Activated T-helper 9 cell treated with anti-CD3 and anti-CD28 coated beads, Interleukin-2, amount 50 U/mL, for 16 hours (primary cell): ENCODE measurements around the gene ANKRD13D.

ENCODE experiments used
- DNase-seq: peaks from one replicate; pipeline ENCODE4 v3.0.0-alpha.2; 2020; ENCODE audit warnings: low read depth

The ANKRD13D gene

DNA sequence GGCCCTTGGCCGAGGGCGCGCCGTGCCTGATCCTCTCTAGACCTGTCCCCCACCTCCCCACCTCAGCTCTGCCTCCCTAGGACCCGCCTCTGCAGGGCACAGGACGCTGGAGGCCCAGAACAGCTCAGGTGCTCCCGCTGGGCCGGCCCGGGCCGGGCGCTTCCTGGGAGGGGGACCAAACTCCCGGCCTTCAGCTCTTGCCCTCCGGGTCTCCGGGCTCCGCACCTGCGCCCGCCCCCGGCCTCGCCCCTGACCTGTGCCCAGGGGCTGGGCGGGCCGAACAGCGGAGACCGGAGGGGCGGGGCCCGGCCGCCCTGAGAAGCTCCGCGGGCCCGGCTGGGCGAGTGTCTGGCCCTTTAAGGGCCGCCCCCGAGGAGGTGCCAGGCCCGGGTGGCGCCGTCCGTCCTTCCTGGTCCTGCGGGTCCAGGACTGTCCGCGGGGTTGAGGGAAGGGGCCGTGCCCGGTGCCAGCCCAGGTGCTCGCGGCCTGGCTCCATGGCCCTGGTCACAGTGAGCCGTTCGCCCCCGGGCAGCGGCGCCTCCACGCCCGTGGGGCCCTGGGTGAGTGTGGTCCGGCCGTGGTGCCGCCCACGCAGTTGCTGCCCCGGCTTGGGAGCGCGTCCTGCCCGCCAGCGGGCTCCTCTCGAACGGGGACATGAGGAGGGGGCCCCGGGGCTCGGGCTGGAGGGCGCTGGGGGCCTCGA is 14.2 kb downstream of the ANKRD13D start, which contains the start of gene SSH3:
Gene SSH3 (plus strand): TSS at position 399 of the 703 bp plus-strand sequence. CDS start 96 bp downstream, at position 495.
- DNase-seq, result peak; percentile 36

DNA sequence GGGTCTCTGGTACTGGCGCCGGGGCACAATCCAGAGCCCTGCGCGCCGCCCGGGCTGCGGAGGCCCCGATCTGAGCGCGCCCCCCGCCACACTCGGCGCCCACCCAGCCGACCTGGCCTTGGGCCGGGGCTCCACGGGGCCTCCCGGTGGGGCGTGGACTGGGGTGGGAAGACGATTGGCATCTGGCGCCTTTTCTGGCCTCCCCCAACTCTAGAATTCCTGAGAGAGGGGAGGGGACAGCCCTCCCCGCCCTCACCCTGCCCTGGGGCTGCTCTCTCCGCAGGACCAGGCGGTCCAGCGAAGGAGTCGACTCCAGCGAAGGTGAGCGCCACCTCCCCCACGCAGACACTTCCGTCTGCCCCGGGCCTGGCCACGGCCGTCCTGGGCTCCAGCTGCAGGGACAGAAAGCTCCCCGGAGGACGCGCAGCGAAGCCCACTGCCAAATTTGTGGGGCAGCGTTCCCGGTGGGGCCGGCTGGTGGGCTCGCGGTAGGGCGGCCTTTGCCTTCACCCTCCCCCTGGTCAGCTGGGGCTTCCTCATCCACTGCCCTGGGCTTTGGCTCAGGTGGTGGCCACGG is 14.8 kb downstream of the ANKRD13D start:
- no peak for DNase-seq

DNA sequence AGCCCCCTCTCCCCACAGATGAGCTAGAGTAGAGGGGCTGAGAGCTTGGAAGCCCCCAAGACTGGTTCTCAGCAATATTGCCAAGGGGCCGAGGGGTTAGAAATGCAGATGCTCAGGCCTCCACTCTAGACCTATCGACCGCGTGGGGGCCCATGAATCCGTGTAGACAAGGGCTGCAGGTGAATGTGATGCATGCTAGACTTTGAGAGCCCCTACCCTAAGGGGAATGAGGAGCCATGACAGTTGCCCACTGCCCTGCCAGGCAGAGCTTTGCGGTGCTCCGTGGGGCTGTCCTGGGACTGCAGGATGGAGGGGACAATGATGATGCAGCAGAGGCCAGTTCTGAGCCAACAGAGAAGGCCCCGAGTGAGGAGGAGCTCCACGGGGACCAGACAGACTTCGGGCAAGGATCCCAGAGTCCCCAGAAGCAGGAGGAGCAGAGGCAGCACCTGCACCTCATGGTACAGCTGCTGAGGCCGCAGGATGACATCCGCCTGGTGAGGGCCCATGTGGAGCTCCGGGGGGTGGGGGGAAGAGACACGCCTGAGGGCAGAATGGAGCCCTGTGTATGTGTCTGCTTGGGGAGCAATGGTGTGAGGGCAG is 15.5 kb downstream of the ANKRD13D start:
- no peak for DNase-seq

DNA sequence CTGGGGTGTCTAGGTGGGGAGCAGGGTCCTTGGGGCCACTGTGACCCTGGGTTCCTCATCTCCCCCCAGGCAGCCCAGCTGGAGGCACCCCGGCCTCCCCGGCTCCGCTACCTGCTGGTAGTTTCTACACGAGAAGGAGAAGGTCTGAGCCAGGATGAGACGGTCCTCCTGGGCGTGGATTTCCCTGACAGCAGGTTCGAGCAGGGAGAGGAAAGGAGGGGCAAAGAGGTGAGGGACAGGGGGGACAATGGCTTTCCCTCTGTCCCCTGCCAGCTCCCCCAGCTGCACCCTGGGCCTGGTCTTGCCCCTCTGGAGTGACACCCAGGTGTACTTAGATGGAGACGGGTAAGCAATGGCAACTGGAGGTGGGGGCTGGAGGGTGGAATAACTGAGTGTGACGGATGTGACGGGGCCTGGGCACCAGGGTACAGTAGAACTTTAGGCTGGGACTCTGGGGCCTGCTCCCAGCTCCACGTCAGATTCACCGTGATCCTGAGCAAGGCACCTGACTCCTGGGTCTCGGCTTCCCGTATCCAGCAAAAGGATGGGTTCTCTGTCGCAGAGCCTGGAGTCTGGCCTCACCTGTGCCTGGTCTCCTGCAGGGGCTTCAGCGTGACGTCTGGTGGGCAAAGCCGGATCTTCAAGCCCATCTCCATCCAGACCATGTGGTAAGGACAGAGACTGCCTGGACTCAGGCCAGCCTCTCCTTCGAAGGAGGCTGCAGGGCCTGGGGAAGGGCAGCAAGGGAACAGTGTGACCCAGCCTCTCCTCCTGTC is 17.9 kb downstream of the ANKRD13D start:
- DNase-seq, result no peak

DNA sequence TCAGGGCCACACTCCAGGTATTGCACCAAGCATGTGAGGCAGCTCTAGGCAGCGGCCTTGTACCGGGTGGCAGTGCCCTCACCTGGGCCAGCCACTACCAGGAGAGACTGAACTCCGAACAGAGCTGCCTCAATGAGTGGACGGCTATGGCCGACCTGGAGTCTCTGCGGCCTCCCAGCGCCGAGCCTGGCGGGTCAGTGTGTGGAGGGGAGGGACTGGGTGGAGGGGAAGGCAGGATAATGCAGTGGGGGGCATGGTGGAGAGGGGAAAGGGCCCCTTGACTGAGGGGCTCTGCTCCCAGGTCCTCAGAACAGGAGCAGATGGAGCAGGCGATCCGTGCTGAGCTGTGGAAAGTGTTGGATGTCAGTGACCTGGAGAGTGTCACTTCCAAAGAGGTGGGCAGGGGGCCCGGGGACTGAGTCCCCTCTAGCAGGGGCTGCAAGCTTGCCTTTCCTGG is 18.5 kb downstream of the ANKRD13D start:
- DNase-seq, result no peak

DNA sequence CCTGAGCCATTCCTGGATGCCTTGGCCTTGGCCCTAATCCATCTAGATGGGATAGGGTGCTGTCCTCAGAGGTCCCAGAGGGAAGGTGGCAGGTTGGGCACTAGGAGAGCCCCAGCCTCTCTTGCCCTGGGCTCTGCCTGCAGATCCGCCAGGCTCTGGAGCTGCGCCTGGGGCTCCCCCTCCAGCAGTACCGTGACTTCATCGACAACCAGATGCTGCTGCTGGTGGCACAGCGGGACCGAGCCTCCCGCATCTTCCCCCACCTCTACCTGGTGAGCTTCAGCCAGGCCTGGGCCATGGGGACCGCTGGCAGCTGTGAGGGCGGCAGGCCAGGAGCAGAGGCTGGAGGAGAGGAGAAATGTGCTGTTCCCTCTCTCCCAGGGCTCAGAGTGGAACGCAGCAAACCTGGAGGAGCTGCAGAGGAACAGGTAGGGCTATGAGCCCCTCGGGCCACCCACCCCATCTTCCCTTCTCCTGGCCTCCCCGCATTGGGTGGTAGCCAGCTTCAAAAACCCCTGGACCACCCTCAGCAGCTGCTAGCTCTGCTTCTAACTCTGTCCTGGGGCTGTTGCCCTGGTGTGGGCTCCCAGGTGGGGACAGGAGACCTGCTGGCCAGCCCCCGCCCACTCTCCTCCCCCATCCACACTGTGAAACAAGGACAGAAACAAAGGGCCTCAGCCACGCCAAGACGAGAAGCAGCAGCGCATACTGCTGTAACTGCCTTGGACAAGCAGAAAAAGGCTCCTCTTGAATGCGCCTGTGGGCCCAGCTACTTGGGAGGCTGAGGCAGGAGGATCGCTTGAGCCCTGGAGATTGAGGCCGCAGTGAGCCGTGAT is 19.1 kb downstream of the ANKRD13D start:
- DNase-seq, result no peak

DNA sequence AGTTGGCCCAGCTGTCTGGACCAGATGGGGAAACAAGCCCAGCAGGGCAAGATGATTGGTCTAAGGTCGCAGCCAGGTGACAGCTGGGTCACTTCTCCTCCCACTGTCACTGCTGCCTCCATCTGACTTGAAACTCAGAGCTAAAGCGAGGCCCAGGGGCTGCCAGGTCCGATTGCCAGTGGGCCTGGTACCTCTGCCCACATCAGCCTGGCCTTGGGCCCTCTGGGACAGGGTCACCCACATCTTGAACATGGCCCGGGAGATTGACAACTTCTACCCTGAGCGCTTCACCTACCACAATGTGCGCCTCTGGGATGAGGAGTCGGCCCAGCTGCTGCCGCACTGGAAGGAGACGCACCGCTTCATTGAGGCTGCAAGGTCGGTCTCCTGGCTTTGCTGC is 20.1 kb downstream of the ANKRD13D start:
- DNase-seq, result no peak

DNA sequence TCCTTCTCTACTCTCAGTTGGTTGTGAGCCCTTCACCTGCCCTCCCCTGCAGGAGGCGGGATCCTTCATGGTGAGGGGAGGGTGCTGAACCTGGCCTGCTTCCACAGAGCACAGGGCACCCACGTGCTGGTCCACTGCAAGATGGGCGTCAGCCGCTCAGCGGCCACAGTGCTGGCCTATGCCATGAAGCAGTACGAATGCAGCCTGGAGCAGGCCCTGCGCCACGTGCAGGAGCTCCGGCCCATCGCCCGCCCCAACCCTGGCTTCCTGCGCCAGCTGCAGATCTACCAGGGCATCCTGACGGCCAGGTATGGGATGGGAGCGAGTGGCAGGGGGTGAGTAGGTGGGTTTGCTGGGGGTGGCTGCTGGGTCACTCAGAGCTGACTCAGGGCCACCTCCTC is 20.6 kb downstream of the ANKRD13D start:
- no peak for DNase-seq

DNA sequence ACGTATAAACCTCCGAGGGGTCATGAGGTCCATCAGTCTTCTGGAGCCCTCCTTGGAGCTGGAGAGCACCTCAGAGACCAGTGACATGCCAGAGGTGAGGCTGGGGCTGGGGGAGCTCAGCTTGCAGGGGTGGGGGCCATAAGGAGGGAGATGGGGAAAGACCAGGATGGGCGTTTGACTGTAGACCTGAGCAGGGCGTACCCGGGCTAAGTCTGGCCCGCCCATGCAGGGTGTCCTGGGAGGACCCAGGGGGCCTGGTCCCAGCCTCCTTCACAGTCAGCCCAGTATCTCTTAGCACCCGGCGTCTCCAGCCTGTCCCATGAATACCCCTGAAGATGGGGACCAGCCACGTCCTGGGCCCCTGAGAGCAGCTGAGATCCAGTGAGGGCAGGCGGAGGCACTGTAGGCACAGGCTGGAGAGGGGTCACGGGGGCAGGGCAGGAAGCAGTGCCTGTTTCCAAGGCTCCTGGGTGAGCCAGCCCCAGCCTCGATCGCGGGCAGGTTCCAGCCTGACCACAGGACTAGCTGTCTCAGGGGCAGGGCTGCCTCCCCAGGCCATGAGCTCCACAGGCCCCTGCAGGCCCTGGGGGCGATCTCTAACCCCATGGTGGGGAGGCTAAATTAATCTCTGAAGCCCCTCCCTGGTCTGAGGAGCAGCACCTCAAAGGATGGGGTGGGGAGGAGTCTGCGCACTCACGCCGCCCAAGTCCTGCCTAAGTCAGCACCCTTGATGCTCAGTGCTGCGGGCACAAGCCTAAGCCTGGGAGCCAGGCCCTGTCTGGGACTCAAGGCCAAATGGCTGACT is 21.3 kb downstream of the ANKRD13D start:
- no peak for DNase-seq

DNA sequence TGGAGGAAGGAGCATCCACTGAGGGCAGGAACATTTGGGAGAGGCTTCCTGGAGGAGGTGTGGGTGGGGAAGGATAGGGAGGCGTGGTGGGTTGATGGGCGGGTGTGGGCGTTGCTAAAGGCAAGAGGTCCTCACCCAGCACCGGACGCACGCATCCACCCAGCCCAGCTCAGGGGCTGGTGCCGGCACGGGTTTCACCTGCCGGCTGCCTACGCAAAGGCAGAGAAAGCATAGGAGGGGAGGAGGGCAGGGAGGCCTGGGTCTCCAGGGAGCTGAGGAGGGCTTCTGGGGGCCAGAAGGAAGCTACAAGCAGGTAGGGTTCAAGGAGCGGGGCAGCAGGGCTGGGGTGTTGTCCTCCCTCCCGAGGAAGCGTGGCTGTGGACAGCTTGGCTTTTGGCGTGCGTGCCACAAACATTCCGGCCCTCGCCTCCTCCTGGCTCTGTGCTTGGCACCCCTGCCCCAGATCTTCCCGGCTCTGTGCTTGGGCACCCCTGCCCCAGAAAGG is 22.0 kb downstream of the ANKRD13D start:
- DNase-seq, result no peak

DNA sequence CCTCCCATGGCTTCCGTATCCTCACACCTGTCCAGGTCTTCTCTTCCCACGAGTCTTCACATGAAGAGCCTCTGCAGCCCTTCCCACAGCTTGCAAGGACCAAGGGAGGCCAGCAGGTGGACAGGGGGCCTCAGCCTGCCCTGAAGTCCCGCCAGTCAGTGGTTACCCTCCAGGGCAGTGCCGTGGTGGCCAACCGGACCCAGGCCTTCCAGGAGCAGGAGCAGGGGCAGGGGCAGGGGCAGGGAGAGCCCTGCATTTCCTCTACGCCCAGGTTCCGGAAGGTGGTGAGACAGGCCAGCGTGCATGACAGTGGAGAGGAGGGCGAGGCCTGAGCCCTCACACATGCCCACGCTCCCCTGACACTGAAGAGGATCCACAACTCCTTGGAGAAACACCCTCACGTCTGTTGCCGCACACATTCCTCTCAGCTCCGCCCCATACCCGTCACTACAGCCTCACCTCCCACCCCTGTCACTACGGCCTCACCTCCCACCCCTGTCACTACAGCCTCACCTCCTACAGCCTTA is 22.5 kb downstream of the ANKRD13D start:
- DNase-seq, result no peak

DNA sequence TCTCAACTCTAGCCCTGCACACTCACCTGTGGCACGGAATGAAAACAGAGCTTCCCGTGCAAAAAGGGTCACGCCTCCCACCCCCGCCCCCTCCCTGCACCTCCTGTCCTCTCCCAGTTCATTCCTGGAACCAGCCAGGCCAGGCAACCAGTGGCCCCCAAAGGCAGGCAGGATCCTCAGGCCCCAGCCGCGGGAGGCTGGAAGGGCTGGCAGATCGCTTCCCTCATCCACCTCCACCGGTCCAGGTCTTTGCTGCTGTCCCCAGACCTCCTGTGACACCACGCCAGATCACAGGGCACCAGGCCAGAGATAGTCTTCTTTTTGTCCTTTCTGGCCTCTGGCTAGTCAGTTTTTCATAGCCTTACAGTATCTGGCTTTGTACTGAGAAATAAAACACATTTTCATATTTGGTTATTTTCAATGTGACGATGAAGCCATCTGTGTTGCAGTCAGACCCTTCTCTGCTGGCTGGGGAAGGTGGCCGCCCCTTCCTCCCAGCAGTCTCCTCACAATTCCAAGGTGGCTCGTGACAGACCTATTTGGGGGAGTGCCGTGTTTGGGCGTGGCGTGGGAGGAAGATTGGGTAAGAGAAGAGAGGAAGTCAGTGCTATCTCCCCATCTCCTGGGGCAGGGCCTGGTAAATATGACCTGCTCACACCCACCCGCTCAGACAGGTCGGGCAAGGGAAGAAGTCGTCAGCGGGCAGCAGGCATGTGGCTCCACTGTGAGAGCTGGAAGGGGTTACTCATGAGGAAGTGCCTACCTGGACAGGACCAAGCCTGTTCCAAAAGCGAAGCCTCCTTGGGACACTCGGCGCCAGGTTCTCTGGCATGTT is 23.3 kb downstream of the ANKRD13D start:
- peak; percentile 33 for DNase-seq

DNA sequence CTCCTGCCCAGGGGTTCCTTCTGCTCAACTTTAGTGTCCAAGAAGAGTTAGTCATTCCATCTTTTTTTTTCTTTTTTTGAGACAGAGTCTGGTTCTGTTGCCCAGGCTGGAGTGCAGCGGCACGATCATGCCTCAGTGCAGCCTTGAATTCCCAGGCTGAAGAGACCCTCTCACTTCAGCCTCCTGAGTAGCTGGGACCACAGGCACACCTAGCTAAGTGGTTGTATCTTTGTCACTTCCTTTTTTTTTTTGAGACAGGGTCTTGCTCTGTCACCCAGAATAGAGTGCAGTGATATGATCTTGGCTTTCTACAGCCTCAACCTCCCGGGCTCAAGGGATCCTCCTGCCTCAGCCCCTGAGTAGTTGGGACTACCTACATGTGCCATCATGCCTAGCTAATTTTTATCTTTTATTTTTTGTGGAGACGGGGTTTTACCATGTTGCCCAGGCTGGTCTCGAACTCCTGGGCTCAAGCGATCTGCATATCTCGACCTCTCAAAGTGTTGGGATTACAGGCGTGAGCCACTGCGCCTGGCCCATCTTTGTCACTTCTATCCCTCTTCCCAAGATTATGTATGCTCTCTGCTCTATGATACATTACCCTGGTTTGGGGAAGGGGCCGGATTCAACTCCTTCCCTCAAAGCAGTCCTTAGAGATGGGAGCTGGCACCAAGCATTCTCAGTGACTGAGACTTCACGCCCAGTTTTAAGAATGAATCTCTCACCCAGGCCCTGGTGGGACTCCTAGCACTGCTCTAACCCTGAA is 24.2 kb downstream of the ANKRD13D start:
- DNase-seq, result no peak

DNA sequence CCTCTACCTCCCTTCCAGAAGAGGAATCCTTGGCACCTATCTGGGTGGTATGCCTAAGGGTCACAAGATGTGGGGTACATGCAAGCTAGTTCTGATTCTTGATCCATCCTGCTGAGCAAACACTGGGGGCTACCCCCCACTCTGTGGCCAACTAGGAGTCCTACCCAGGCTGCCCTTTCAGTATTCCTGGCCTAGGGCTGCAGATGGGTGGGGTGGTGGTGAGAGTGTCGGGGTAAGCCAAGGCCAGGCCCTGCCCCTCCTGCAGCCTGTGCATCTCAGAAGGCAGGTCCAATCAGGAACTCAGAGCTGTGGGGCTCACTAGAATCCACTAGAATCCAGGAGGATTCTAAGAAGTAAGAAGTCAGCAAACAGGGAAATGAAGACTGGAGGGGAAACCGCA is 25.1 kb downstream of the ANKRD13D start:
- DNase-seq, result no peak

DNA sequence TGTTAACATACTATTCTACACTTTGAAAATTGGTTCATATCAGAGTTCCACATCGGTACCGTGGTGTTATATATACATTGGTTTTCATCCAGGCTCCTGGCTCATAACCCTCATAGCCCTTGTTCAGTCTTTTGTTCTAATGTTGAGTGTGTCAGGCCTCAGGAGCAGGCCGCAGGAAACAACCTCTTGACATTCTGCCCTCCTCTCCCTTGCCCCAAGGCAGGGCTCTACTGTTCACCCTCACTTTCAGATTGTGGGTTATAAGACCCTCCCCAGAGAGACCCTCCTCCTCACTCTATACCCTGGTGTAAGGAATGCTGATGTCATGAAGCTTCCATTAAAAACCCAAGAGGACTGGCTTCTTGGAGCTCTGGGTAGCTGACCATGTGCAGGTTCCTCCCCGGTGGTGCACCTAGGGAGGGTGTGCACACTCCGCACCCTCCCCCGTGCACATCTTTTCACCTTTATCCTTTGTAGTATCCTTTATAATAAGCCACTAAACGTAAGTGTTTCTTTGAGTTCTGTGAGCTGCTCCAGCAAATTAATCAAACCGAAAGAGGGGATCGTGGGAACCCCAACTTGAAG is 26.3 kb downstream of the ANKRD13D start:
- no peak for DNase-seq

DNA sequence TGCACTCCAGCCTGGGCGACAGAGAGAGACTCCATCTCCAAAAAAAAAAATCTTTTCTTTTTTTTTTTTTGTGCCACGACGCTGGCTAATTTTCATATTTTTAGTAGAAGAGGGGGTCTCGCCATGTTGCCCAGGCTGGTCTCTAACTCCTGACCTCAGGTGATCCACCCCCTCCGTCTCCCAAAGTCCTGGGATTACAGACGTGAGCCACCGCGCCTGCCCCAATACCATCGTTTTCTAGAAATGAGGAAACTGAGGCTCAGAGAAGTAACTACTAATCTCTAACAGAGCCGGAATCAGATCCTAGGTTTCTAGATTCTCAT is 27.7 kb downstream of the ANKRD13D start:
- DNase-seq, result no peak

DNA sequence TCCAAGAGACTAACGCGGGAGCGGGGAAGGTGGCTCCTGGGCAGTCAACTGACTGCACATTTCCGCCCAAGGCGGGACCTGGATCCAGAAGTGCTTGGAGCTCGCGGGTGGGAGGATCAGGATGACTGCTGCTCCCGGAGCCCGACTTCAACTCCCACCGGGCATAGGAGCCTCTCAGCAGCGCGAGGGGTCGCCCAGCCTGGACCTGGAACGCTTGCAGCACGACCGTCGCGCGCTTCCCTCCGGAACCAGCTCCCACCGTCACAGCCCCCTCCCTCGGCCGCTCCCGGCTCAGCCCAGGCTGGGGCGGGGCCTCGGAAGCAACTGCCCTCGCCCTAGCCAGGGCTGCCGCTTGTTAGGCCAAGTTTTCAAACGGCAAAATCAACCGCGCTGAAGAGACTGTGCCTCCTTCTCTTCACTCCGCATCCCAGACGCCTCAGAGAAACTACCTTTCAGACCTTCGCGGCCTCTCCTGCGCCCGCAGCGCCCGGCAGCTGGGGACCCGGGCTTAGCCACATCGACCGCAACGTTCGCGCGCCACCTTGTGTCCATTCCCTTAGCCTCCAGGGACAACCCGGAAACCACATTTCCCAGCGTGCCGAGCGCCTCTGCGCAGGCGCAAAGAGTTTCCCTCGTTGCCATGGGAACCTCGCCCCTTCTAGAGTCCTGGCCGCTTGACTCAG is 28.2 kb downstream of the ANKRD13D start:
- DNase-seq, result peak; percentile 97
